HL-60 (cell line): ENCODE measurements around the gene TMEM247.

ENCODE experiments used
- DNase-seq, 2 experiments: peaks; one replicate each; pipeline ENCODE4 v3.0.0-alpha.2; 2010 to 2020; ENCODE audit warnings: low read depth in 1 of 2, low spot score in 1 of 2
- H3K27ac ChIP-seq: fragments of 250-450 bp; sonication (Bioruptor Pico); replicated peaks from 2 replicates; pipeline ENCODE4 v1.5.1; 2020; ENCODE audit warnings: mild to moderate bottlenecking, moderate library complexity
- H3K27me3 ChIP-seq: fragments of 250-450 bp; sonication (Bioruptor Pico); 2 replicates; pipeline ENCODE4 v1.5.1; 2021; ENCODE audit warnings: mild to moderate bottlenecking, moderate library complexity; ENCODE audit not compliant: insufficient read depth, poor library complexity, severe bottlenecking
- H3K4me3 ChIP-seq: replicated peaks from 2 replicates; pipeline ENCODE4 v1.5.1; 2011; ENCODE audit warnings: mild to moderate bottlenecking, control low read depth, low read length; ENCODE audit not compliant: insufficient read depth
- GABPA ChIP-seq: IDR thresholded peaks from 2 replicates; pipeline ENCODE4 v1.6.1; 2012; ENCODE audit warnings: low read depth
- POLR2AphosphoS5 ChIP-seq: IDR thresholded peaks from 2 replicates; pipeline ENCODE4 v1.6.1; 2012; ENCODE audit warnings: low read depth
- REST ChIP-seq: IDR thresholded peaks from 2 replicates; pipeline ENCODE4 v1.6.1; 2012; ENCODE audit warnings: low read depth; ENCODE audit not compliant: insufficient replicate concordance
- SPI1 ChIP-seq: IDR thresholded peaks from 2 replicates; pipeline ENCODE4 v1.6.1; 2012; ENCODE audit warnings: low read depth, mild to moderate bottlenecking, borderline replicate concordance
- TF ChIP-seq, protein P1 (sequence below): IDR thresholded peaks from one replicate; pipeline ENCODE4 v1.5.1; 2011; ENCODE audit warnings: low read length, control low read depth, inconsistent platforms; ENCODE audit not compliant: insufficient read depth

The TMEM247 gene

GRCh38 chr2:46458763-46459500 lies 20.4 kb upstream of the TMEM247 start:
- Histone ChIP-seq H3K27ac (no peak overlapping the region), H3K27me3 (no peaks in the 10 kb centered on the region), H3K4me3 (no peak overlapping the region)
- no peak for TF ChIP-seq GABPA
- TF ChIP-seq REST: no peak
- TF ChIP-seq SPI1: no peak
- TF ChIP-seq, protein P1, sequence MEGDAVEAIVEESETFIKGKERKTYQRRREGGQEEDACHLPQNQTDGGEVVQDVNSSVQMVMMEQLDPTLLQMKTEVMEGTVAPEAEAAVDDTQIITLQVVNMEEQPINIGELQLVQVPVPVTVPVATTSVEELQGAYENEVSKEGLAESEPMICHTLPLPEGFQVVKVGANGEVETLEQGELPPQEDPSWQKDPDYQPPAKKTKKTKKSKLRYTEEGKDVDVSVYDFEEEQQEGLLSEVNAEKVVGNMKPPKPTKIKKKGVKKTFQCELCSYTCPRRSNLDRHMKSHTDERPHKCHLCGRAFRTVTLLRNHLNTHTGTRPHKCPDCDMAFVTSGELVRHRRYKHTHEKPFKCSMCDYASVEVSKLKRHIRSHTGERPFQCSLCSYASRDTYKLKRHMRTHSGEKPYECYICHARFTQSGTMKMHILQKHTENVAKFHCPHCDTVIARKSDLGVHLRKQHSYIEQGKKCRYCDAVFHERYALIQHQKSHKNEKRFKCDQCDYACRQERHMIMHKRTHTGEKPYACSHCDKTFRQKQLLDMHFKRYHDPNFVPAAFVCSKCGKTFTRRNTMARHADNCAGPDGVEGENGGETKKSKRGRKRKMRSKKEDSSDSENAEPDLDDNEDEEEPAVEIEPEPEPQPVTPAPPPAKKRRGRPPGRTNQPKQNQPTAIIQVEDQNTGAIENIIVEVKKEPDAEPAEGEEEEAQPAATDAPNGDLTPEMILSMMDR: no peak
- no peak for TF ChIP-seq POLR2AphosphoS5
- DNase-seq: no peak

DNA sequence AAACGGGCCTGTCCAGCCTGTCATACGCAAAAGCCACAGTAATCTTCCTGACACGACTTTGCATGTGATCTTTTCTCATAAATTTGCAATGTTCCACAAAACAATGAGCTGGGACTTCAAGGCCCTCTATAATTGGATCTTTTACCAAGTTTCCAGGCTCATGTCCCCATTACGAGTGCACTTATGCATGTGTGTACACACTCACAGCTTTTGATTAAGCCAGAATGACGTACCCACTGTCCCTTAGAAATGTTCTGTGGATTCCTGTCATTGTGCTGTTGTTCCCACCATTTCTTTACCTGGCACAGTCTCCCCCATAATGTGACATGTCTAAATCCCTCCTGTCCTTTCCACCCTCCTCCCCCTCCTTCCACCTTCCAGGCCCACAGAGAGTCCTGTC lies 19.7 kb upstream of the TMEM247 start:
- TF ChIP-seq REST (no peak), GABPA (no peak), SPI1 (no peak), POLR2AphosphoS5 (no peak)
- TF ChIP-seq, protein P1: no peak
- DNase-seq: no peak

DNA sequence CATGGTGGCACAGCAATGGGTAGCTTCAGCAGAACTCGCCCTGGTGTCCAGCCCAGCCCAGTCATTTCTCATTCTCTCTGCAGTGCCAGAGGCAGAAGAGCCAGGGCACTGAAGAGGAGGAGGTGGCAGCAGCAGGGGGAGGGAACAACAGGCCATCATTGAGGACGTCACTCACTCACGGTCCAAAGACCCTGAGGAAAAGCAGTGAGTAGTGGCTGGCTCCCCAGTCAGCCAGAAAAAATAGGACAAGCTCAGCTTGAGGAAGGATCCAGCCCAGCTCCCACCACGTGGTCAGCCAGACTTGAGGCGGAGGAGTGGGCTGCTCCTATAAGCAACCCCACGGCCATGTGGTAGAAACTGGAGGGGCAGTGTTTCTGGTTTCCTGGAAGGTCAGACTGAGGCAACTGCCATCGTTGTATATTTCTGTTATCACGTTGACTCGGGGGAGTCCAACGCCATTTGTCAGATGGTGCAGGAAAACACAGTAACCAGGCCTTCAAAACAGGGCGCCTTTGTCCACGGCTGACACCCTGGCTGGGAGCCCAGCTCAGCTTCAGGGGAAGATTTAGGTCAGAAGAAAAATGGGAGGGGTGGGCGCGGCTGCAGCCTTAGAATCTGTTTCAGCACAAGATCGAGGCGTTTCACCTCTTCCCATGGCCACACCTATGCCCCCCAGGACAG lies 19.0 kb upstream of the TMEM247 start:
- H3K27ac ChIP-seq: no peak overlapping the region
- DNase-seq: no peak

More for the DNA sequence above, 19.7 kb upstream of the TMEM247 start:
- H3K27ac ChIP-seq: no peak overlapping the region
- no peaks in the 10 kb centered on the region for H3K27me3 ChIP-seq
- no peak overlapping the region for H3K4me3 ChIP-seq

More for the DNA sequence above, 19.0 kb upstream of the TMEM247 start:
- TF ChIP-seq POLR2AphosphoS5 (no peak), REST (no peak), GABPA (no peak), SPI1 (no peak)
- TF ChIP-seq, protein P1: no peak
- H3K27me3 ChIP-seq: no peaks in the 10 kb centered on the region
- no peak overlapping the region for H3K4me3 ChIP-seq
